ENCODE data around the gene MGST3.

GRCh38 chr1:165597883-165598675, 33.0 kb upstream of the MGST3 start:
- TF ChIP-seq EZH2 (IDR thresholded peaks at IDR 0.05; ENCODE audit: borderline replicate concordance, low read depth, low read length, severe bottlenecking) (no peak), CTCF (IDR thresholded peaks at IDR 0.05; ENCODE audit: borderline replicate concordance, extremely low read depth, low read length, poor library complexity, severe bottlenecking) (no peak)

Data from DND-41 (cell line).